GM08714 (cell line): ENCODE data around the gene IDH3G.
"Not testable (repeated sequence)": the region's sequence is repeated elsewhere in the genome, so short reads cannot be mapped to it uniquely, and the experiment has no call there.

Source experiments
- H3K4me3 ChIP-seq: fragments of 200-500 bp; sonication (Bioruptor generic); 2 replicates; pipeline ENCODE4 v1.5.1; 2014; ENCODE audit warnings: mild to moderate bottlenecking, low read length, inconsistent platforms
- ZNF274 ChIP-seq: IDR thresholded peaks from 2 replicates; pipeline ENCODE4 v1.6.1; 2012; ENCODE audit warnings: mild to moderate bottlenecking, low read depth, low read length

The IDH3G gene

GRCh38 chrX:153824348-153824747, 30.2 kb upstream of the IDH3G start:
- H3K4me3 ChIP-seq = no peak overlapping the region
- TF ChIP-seq ZNF274 = no peak

DNA sequence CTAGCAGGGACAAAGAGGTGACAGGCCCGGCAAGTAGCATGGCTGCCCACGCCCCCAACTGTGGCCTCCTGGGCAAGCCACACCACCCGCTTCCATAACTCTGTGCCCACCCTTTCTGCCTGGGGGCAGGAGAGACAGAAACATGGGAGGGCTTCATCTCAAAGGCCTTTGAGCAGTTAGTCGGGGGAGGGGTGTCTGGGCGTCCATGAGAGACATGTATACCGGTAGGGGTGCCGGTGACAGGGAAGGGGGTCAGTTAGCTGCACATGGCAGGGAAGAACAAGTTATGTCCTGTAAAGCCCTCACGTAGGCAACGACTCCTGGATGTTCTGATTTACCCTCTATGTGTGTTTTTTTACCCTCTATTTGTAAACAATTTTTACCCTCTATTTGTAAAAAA, 26.9 kb upstream of the IDH3G start:
- no peak overlapping the region for H3K4me3 ChIP-seq
- TF ChIP-seq ZNF274 = no peak

DNA sequence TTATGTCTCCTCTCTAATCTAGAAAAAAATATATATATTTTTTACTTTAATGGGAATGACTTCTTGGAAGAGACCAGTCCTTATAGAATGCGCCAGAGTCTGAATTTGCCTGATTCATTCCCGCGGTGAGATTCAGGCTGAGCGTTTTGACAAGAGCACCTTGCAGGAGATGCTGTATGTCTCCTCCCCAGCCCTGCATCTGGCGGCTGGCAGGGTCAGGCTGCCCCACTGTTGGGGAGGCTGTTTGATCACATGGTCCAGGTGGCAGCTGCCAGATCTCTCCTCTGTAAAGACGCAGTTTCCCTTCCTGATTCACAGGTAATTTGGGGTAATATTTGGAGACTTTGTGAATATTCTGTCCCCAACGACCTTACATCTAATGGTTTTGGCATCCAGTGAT, 26.4 kb upstream of the IDH3G start:
- no peak overlapping the region for H3K4me3 ChIP-seq
- TF ChIP-seq ZNF274 = no peak

DNA sequence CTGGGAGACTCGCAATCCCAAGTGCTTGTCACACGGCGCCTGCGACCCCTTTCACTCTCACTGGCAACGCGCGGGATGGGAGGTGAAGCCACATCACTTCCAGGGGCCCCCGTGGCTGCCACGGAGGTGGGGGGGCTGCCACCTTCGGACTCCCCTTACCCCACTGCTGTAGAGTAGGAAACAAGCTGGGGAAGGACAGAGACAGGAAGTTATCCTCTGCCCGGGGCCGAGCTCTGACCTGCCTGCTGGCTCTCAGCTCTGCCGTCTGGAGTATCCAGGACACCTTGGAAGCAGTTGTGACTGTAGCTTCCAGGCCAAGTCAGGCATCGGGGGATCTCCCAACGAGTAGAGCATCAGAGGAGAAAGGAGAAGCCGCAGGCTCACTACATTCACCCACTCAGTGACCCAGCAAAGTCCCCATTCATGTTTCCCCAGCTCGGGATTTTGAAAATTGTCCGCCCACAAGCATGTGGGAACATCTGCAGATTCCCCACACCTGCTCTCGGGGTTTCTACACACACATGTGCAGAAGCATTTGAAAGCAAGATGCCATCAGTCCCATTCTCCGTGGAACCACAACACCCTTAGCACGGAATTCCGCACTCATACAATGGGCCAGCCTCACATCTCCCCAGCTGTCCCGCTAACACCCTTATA, 25.3 kb upstream of the IDH3G start:
- H3K4me3 ChIP-seq = no peak overlapping the region
- TF ChIP-seq ZNF274 = no peak

GRCh38 chrX:153818571-153819383, 24.6 kb upstream of the IDH3G start:
- no peak overlapping the region for H3K4me3 ChIP-seq
- no peak for TF ChIP-seq ZNF274

GRCh38 chrX:153818064-153818463, 23.9 kb upstream of the IDH3G start:
- H3K4me3 ChIP-seq = not testable (repeated sequence)

DNA sequence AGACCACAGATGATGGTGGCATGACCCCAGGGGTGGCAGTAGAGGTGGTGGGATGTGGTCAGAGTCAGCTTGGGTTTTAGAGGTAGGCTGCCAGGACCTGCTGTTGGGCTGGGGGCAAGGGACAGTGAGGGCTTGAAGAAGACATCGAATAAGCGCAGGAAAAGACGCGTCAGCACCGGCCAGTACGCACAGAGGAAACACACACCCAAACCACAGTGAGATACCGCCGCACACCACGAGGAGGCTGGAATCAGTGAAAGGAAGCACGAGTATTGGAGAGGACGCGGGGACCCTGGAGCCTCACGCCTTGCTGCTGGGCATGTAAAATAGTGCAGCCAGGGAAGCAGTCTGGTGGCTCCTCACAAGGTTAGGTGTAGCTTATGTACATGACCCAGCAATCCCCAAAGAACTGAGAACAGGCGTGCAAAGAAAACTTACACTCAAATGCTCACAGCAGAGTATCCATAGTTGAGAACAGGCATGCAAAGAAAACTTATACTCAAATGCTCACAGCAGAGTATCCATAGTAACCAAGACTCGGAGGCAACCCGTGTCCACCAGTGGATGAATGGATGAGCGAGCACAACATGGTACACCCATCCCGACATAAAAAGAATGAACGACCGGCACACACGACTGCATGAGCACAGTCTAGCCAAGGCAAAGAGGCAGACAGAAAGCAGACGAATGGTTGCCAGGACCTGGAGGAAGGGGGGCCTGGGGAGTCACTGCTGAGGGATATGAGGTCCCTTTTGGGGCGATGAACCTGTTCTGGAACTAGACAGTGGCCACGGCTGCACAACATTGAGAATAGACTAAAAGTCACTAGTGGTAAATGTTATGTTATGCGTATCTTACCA, 22.9 kb upstream of the IDH3G start:
- H3K4me3 ChIP-seq = no peak overlapping the region
- no peak for TF ChIP-seq ZNF274

GRCh38 chrX:153814591-153815315, 20.6 kb upstream of the IDH3G start:
- no peak overlapping the region for H3K4me3 ChIP-seq
- no peak for TF ChIP-seq ZNF274

GRCh38 chrX:153813161-153813560, 19.0 kb upstream of the IDH3G start:
- no peak overlapping the region for H3K4me3 ChIP-seq
- TF ChIP-seq ZNF274 = no peak

- TF ChIP-seq ZNF274 = no peak
These were observed 18.0 kb upstream of the IDH3G start for GRCh38 chrX:153812220-153812619.

DNA sequence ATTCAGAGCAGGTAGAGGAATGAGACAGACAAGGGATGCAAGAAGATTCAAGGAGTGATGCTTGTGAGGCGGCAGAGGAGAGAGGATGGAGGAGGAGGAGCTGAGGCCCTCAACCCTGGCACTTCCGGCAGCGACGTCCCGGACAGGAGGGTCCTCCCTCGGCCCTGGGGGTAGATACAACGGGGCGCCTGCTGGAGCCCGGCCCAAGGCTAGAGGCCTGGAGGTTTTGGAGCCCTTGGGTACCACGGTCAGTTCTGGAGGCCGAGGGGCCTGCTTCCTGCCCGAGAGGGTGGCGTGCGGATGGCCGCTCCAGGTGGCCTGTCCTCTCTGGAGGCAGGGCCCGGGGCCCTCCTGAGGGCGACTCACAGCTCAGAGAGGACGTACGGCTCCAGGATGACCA, 13.8 kb upstream of the IDH3G start:
- H3K4me3 ChIP-seq = no peak overlapping the region
- no peak for TF ChIP-seq ZNF274

More at GRCh38 chrX:153812220-153812619, 18.0 kb upstream of the IDH3G start:
- H3K4me3 ChIP-seq = no peak overlapping the region

DNA sequence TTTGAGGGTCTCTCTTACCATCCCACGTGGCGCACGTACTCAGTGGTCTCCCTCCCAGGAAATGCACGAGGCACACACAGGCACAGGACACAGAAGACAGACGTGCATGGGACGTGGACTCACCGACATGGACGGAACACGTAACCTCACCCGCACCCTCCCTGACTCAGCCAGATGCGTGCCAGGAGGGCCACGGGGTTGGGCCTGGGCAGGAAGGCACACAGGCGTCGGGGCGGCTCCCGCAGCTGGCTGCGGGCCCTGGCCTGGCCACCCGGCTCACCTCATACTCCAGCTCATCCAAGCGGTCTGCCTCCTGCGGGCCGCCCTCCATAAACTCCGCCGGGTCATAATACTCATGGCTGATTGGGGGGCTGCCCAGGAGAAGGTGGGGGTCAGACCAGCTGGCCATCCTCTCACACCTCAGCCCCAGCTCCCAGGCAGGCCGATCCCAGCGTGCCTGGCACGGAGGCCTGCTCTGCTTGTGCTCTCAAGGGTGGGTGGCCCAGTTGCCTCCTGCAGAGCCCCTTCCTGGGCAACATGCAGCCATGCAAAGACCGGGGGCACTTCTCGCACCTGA, 12.9 kb upstream of the IDH3G start:
- no peak overlapping the region for H3K4me3 ChIP-seq
- TF ChIP-seq ZNF274 = no peak

DNA sequence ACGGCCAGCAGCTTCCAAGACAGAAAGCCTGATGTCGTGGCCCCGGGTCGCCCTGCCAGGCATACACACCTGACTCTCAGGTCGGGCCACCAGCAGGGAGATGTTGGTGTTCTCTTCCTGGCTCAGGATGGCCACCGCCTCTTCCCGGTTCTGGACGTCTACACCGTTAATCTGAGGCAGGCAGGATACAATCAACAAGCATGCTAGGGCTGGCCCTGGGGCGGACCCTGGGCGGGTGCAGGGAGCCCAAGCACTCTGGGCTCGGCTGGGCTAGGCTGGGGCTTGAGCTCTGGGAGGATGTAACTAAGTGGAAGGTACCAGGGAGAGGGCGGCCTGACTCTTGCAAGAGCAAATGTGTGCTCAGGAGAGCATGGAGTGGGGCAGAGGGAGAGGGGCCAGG, 11.3 kb upstream of the IDH3G start:
- TF ChIP-seq ZNF274 = no peak
- H3K4me3 ChIP-seq = no peak overlapping the region

DNA sequence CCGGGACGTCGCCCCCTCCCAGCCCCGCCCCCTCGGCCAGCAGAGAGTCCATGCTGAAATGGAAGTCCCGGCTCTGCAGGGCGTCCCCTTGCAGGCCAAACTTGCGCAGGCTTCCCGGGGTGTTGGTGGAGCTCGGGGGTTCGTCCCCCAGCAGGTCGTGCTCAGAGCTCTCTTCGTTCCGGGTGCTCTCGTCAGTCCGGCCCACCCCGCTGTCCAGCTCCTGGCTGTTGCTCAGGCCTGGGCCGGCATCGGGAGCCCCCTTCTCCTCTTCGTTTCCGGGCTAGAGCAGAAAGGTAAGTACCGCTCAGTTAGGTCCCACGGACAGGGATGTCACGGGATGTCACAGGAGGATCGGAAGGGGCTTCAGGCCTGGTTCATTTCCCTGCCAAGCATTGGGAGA, 10.4 kb upstream of the IDH3G start:
- no peak for TF ChIP-seq ZNF274
- H3K4me3 ChIP-seq = no peak overlapping the region
